Measurements from ENCODE around the gene RBP4.

The RBP4 gene

GRCh38 chr10:93601146-93601773 is at the start of gene RBP4:
TSS of gene RBP4 (minus strand) at chr10:93601235. CDS start at chr10:93601028, 207 bp downstream.
- no peak within 1 kb of the TSS for H3K4me3 ChIP-seq
- no peak for DNase-seq (ENCODE audit: low read depth, low spot score)
- no peak within 1 kb of the TSS for H3K9ac ChIP-seq (ENCODE audit: insufficient read length)

GRCh38 chr10:93639791-93640190 is 38.8 kb upstream of the RBP4 start:
- DNase-seq (ENCODE audit: low read depth, low spot score), result no peak
- no peaks in the 10 kb centered on the region for H3K36me3 ChIP-seq (ENCODE audit: insufficient read depth, low read length)
- TF ChIP-seq POLR2AphosphoS5 (IDR thresholded peaks at IDR 0.05; ENCODE audit: borderline replicate concordance, low read depth, low read length) (no peak), EZH2 (IDR thresholded peaks at IDR 0.05) (no peak), FOXP2 (optimal IDR thresholded peaks at IDR 0.05; ENCODE audit: control extremely low read depth, extremely low read length, insufficient read depth) (no peak)
- no peaks in the 10 kb centered on the region for H3K9me3 ChIP-seq (ENCODE audit: low read depth, low read length)
- no peak overlapping the region for H3K27ac ChIP-seq
- H3K4me3 ChIP-seq, result no peak overlapping the region
- H3K9ac ChIP-seq (ENCODE audit: insufficient read length), result no peak overlapping the region

More at GRCh38 chr10:93601146-93601773, at the start of gene RBP4:
- no peak within 1 kb of the TSS for H3K27ac ChIP-seq
- H3K36me3 ChIP-seq (ENCODE audit: insufficient read depth, low read length), result no peaks in the 10 kb centered on the region
- H3K9me3 ChIP-seq (ENCODE audit: low read depth, low read length), result no peaks in the 10 kb centered on the region
- no peak for TF ChIP-seq EZH2 (IDR thresholded peaks at IDR 0.05)
- TF ChIP-seq FOXP2 (optimal IDR thresholded peaks at IDR 0.05; ENCODE audit: control extremely low read depth, extremely low read length, insufficient read depth), result no peak
- TF ChIP-seq POLR2AphosphoS5 (IDR thresholded peaks at IDR 0.05; ENCODE audit: borderline replicate concordance, low read depth, low read length), result no peak

GRCh38 chr10:93630625-93631557 is 29.9 kb upstream of the RBP4 start:
- TF ChIP-seq EZH2 (IDR thresholded peaks at IDR 0.05) (no peak), POLR2AphosphoS5 (IDR thresholded peaks at IDR 0.05; ENCODE audit: borderline replicate concordance, low read depth, low read length) (no peak)
- no peak overlapping the region for H3K27ac ChIP-seq
- H3K4me3 ChIP-seq, result no peak overlapping the region
- H3K36me3 ChIP-seq (ENCODE audit: insufficient read depth, low read length), result no peaks in the 10 kb centered on the region
- no peak for DNase-seq (ENCODE audit: low read depth, low spot score)
- H3K9ac ChIP-seq (ENCODE audit: insufficient read length), result no peak overlapping the region
- no peaks in the 10 kb centered on the region for H3K9me3 ChIP-seq (ENCODE audit: low read depth, low read length)

GRCh38 chr10:93629647-93630305 is 28.7 kb upstream of the RBP4 start:
- Histone ChIP-seq H3K27ac (no peak overlapping the region), H3K9ac (ENCODE audit: insufficient read length) (no peak overlapping the region)
- no peak for DNase-seq (ENCODE audit: low read depth, low spot score)

GRCh38 chr10:93628858-93629257 is 27.8 kb upstream of the RBP4 start:
- Histone ChIP-seq H3K27ac (no peak overlapping the region), H3K36me3 (ENCODE audit: insufficient read depth, low read length) (no peaks in the 10 kb centered on the region), H3K9ac (ENCODE audit: insufficient read length) (no peak overlapping the region), H3K9me3 (ENCODE audit: low read depth, low read length) (no peaks in the 10 kb centered on the region), H3K4me3 (no peak overlapping the region)
- DNase-seq (ENCODE audit: low read depth, low spot score), result no peak
- TF ChIP-seq FOXP2 (optimal IDR thresholded peaks at IDR 0.05; ENCODE audit: control extremely low read depth, extremely low read length, insufficient read depth), result no peak
- no peak for TF ChIP-seq EZH2 (IDR thresholded peaks at IDR 0.05)
- TF ChIP-seq POLR2AphosphoS5 (IDR thresholded peaks at IDR 0.05; ENCODE audit: borderline replicate concordance, low read depth, low read length), result no peak

More at GRCh38 chr10:93629647-93630305, 28.7 kb upstream of the RBP4 start:
- no peak overlapping the region for H3K4me3 ChIP-seq
- H3K36me3 ChIP-seq (ENCODE audit: insufficient read depth, low read length), result no peaks in the 10 kb centered on the region
- TF ChIP-seq EZH2 (IDR thresholded peaks at IDR 0.05), result no peak
- TF ChIP-seq POLR2AphosphoS5 (IDR thresholded peaks at IDR 0.05; ENCODE audit: borderline replicate concordance, low read depth, low read length), result no peak
- no peak for TF ChIP-seq FOXP2 (optimal IDR thresholded peaks at IDR 0.05; ENCODE audit: control extremely low read depth, extremely low read length, insufficient read depth)
- H3K9me3 ChIP-seq (ENCODE audit: low read depth, low read length), result no peaks in the 10 kb centered on the region

GRCh38 chr10:93622942-93623341 is 21.9 kb upstream of the RBP4 start:
- H3K9ac ChIP-seq (ENCODE audit: insufficient read length), result no peak overlapping the region
- TF ChIP-seq POLR2AphosphoS5 (IDR thresholded peaks at IDR 0.05; ENCODE audit: borderline replicate concordance, low read depth, low read length) (no peak), FOXP2 (optimal IDR thresholded peaks at IDR 0.05; ENCODE audit: control extremely low read depth, extremely low read length, insufficient read depth) (no peak), EZH2 (IDR thresholded peaks at IDR 0.05) (no peak)
- DNase-seq (ENCODE audit: low read depth, low spot score), result no peak
- no peak overlapping the region for H3K27ac ChIP-seq
- H3K36me3 ChIP-seq (ENCODE audit: insufficient read depth, low read length), result no peaks in the 10 kb centered on the region
- no peak overlapping the region for H3K4me3 ChIP-seq
- H3K9me3 ChIP-seq (ENCODE audit: low read depth, low read length), result no peaks in the 10 kb centered on the region

GRCh38 chr10:93620925-93621324 is 19.9 kb upstream of the RBP4 start:
- TF ChIP-seq FOXP2 (optimal IDR thresholded peaks at IDR 0.05; ENCODE audit: control extremely low read depth, extremely low read length, insufficient read depth), result no peak
- TF ChIP-seq EZH2 (IDR thresholded peaks at IDR 0.05), result no peak
- no peak for TF ChIP-seq POLR2AphosphoS5 (IDR thresholded peaks at IDR 0.05; ENCODE audit: borderline replicate concordance, low read depth, low read length)

More at GRCh38 chr10:93620925-93621324, 19.9 kb upstream of the RBP4 start:
- Histone ChIP-seq H3K9me3 (ENCODE audit: low read depth, low read length) (no peaks in the 10 kb centered on the region), H3K4me3 (no peak overlapping the region), H3K27ac (no peak overlapping the region), H3K36me3 (ENCODE audit: insufficient read depth, low read length) (no peaks in the 10 kb centered on the region), H3K9ac (ENCODE audit: insufficient read length) (no peak overlapping the region)
- no peak for DNase-seq (ENCODE audit: low read depth, low spot score)
